HUES6 (cell line): ENCODE measurements around the gene ATP9A.

Source experiments
- H3K27ac ChIP-seq: 2 replicates; pipeline ENCODE4 v1.7.0; 2013; ENCODE audit warnings: low read depth, mild to moderate bottlenecking, low read length, inconsistent platforms
- H3K27me3 ChIP-seq: 2 replicates; pipeline ENCODE4 v1.6.1; 2013; ENCODE audit warnings: low read length; ENCODE audit not compliant: control insufficient read depth, insufficient read depth
- H3K36me3 ChIP-seq: 2 replicates; pipeline ENCODE4 v1.6.1; 2013; ENCODE audit warnings: low read length; ENCODE audit not compliant: control insufficient read depth, insufficient read depth
- H3K4me1 ChIP-seq: 2 replicates; pipeline ENCODE4 v1.6.1; 2013; ENCODE audit warnings: low read length; ENCODE audit not compliant: control insufficient read depth, insufficient read depth
- H3K4me3 ChIP-seq: 2 replicates; pipeline ENCODE4 v1.5.1; 2013; ENCODE audit warnings: low read depth, low read length
- H3K9ac ChIP-seq: one replicate; pipeline ENCODE4 v1.6.1; 2013; ENCODE audit warnings: mild to moderate bottlenecking, low read length
- H3K9me3 ChIP-seq: 2 replicates; pipeline ENCODE4 v1.6.1; 2013; ENCODE audit warnings: low read depth, low read length; ENCODE audit not compliant: control insufficient read depth, insufficient read depth

Gene ATP9A

DNA sequence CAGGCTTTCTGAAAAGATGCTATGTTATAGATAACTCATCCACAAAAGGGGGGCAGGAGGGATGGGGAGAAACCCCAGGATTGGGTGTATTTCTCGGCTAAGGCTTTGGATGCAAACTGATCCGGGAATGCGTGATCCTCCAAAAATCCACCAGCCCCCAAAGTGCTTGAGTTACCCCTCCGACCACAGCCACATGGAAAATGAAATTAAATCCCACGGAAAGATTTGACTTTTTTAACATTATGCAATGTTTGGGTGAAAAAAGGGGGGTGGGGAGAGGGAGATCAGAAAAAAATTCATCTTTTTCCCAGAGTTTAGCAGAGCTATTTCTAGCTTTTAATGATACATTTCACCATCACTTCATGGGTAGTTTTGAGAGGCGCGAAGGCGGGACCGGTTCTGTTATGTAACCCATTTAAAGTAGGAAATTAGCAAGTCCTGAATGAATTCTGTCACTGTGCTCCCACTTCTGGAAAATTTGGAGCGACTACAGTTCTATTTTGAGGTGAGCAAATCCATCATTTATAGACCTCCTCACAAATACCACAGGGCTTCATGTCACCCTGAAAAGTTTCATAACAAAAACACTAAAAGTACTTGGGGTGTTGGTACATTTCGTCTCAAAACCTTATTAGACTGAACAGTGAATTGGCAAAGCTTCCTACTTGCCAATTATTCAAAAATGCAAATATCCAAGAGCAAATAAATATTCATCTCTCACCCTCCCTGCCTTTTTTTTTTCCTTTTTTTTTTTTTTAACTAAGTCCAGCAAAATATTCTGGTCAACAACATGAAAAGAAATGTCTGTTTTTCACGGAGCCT is 173.7 kb downstream of the ATP9A start:
- H3K9me3 ChIP-seq, result no peaks in the 10 kb centered on the region
- H3K9ac ChIP-seq, result no peak overlapping the region
- H3K27me3 ChIP-seq, result no peaks in the 10 kb centered on the region
- peaks cover 13% of the 10 kb centered on the region for H3K4me1 ChIP-seq
- no peaks in the 10 kb centered on the region for H3K36me3 ChIP-seq
- no peak overlapping the region for H3K27ac ChIP-seq
- H3K4me3 ChIP-seq, result no peak overlapping the region

DNA sequence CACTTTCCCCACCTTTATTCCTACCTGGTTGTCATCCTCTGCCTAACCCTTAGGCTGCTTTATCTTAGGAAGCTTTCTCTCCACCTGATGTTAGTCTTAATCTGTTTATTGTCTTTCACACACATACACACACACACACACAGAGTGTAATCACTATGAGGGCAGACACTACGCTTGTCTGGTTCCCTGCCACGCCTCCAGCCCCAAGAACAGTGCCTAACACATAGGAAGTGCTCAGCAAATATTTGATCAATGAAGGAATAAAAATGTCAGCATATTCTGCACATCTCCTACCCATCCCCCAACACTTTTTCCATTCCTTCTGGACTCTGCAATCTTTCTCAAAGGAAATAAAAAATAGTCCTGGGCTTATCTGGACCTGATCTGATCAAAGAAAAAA is 174.6 kb downstream of the ATP9A start:
- H3K4me1 ChIP-seq, result peaks cover 11% of the 10 kb centered on the region
- no peaks in the 10 kb centered on the region for H3K9me3 ChIP-seq
- no peaks in the 10 kb centered on the region for H3K27me3 ChIP-seq
- H3K9ac ChIP-seq, result no peak overlapping the region
- H3K36me3 ChIP-seq, result no peaks in the 10 kb centered on the region
- H3K27ac ChIP-seq, result no peak overlapping the region
- H3K4me3 ChIP-seq, result no peak overlapping the region

DNA sequence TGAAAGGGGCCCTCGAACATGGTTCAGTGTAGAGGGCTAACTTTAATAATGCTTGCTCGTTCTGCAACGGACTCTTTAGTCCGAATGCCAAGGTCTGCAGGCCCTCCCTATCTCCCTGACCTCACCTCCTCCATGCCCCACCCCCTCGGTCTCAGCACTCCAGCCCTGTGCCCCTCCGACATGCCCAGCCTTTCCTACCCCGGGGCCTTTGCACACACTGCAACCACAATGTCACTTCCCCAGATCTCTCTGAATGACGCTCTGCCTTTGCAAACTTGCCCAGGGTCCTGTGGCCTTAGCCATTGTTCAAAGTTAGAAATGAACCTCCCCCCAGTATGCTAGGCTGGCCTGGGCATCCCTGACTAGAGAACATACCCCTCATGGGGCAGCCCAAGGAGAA is 175.6 kb downstream of the ATP9A start:
- H3K4me3 ChIP-seq, result no peak overlapping the region
- H3K27me3 ChIP-seq, result no peaks in the 10 kb centered on the region
- no peaks in the 10 kb centered on the region for H3K36me3 ChIP-seq
- H3K4me1 ChIP-seq, result peaks cover 6% of the 10 kb centered on the region; the same call in 1 of the 2 replicates
- H3K9me3 ChIP-seq, result no peaks in the 10 kb centered on the region
- no peak overlapping the region for H3K9ac ChIP-seq
- no peak overlapping the region for H3K27ac ChIP-seq

DNA sequence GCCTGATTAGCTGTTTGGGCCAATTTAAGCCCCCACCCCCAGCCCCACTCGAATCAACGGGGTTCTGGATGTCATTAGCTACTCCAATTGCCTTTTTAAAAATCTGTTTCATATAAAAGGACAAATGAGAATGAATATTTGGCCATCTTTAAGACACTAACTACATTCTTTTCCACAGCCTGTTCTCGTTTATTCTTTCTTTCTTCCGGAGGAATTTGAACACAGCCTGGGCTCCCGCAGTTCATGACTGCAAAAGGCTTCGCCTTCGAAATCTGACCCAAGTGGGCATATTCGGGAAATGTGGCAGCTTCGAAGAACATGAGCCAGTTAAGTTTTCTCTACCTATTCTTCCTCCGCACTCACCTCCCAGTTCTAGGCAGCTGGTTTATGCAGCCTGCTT is 176.3 kb downstream of the ATP9A start:
- Histone ChIP-seq H3K27me3 (no peaks in the 10 kb centered on the region), H3K9ac (no peak overlapping the region), H3K36me3 (no peaks in the 10 kb centered on the region), H3K27ac (no peak overlapping the region), H3K9me3 (no peaks in the 10 kb centered on the region), H3K4me3 (no peak overlapping the region), H3K4me1 (0 out of 2 replicates have a peak, but pooled peaks cover 3% of the 10 kb centered on the region)

DNA sequence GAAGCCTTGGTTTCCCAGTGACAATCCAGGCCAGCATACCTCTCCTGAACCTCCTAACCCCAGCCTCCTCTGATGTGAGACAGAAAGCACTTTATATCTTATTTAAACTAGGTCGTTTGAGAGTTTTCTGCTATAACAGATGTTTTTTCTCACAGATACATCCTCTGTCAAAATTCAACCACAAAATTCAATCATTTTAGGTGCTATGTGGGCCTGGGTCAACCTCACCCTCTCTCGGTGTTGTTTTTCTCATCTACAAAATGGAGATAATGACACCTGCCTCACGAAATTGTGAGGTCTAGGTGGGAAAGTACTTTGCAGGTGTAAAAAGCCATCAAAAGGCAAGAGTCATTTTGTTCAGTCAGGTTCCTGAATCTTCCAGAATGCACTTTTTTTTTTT is 179.4 kb downstream of the ATP9A start:
- no peaks in the 10 kb centered on the region for H3K27me3 ChIP-seq
- H3K4me1 ChIP-seq, result no peaks in the 10 kb centered on the region
- H3K9ac ChIP-seq, result no peak overlapping the region
- no peak overlapping the region for H3K4me3 ChIP-seq
- H3K9me3 ChIP-seq, result no peaks in the 10 kb centered on the region
- H3K36me3 ChIP-seq, result no peaks in the 10 kb centered on the region
- H3K27ac ChIP-seq, result no peak overlapping the region

DNA sequence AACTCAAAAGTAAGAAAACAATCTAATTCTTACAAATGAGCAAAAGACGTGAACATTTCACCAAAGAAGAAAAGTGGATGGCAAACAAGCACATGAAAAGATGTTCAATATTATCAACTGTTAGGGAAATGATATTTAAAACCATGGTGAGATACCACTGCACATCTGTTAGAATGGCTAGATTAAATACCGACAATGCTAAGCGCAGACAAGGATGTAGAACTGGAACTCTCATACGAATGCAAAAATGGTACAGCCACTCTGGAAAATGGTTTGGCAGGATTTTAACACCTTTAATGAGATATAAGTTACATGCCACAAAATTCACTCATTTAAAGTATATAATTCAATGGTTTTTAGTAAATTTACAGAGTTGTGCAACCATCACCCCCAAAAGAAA is 181.0 kb downstream of the ATP9A start:
- Histone ChIP-seq H3K36me3 (no peaks in the 10 kb centered on the region), H3K27me3 (no peaks in the 10 kb centered on the region), H3K9me3 (no peaks in the 10 kb centered on the region), H3K4me1 (no peaks in the 10 kb centered on the region), H3K9ac (no peak overlapping the region), H3K27ac (no peak overlapping the region), H3K4me3 (no peak overlapping the region)

DNA sequence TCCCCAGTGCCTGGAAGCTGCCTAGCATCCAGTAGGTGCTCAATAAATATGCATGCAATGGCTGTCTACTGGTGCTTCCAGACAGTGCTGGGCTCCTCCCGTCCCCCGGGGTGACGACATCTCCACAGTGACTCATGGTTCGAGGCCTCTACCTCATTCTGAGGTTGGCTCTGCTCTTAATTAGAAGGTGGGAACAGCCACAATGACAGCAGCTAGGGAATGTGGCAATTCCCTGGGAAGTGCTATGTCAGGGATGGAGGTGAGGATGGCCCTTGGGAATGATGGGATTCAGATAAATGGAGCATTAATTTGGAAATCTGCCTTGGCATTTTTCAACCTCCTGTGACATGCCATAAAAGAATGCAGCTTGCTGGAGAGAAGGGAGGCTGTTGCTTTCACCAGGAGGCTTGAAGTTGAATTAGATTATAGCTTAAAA is 182.2 kb downstream of the ATP9A start:
- Histone ChIP-seq H3K36me3 (no peaks in the 10 kb centered on the region), H3K27ac (no peak overlapping the region), H3K27me3 (no peaks in the 10 kb centered on the region), H3K4me3 (no peak overlapping the region), H3K9me3 (no peaks in the 10 kb centered on the region), H3K9ac (no peak overlapping the region), H3K4me1 (no peaks in the 10 kb centered on the region)

DNA sequence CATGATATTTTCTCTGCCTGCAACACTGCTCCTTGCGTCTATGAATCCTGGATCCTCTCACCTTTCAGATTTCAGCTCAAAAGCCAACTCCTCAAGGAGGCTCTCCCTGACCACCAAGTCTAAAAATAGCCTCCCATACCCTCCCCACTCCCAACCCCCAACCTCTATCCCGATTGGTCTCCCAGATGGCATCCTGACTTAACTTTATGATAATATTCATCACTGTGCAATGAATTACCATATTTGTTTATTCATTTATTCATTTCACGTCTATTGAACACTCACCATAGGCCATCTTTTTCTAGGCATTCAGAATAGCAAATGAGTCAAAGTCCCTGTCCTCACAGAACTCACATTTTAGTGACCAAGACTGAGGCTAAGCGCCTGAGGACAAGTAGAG is 183.0 kb downstream of the ATP9A start:
- Histone ChIP-seq H3K4me3 (no peak overlapping the region), H3K9ac (no peak overlapping the region), H3K4me1 (no peaks in the 10 kb centered on the region), H3K36me3 (no peaks in the 10 kb centered on the region), H3K9me3 (no peaks in the 10 kb centered on the region), H3K27me3 (no peaks in the 10 kb centered on the region), H3K27ac (no peak overlapping the region)

DNA sequence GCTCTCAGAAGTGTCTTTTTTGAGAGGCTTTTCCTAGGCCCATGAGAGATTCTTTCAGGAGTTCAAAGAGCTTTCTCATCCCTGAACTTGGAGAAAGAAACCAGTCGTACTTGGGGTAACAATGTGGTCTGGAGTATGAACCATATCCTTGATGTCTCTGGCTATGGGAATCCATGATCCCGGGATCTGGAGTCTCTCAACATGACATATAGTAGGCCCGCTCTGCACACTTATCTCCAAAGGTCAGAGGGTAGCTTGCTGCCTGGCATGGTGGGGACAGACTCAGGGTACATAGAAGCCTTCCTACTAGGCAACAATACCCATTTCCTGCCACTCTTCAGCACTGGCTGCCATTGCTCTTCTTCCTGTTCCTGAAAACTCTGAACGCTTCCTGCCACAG is 183.5 kb downstream of the ATP9A start:
- H3K9me3 ChIP-seq, result no peaks in the 10 kb centered on the region
- H3K4me3 ChIP-seq, result no peak overlapping the region
- H3K36me3 ChIP-seq, result no peaks in the 10 kb centered on the region
- H3K27ac ChIP-seq, result no peak overlapping the region
- no peaks in the 10 kb centered on the region for H3K4me1 ChIP-seq
- H3K27me3 ChIP-seq, result no peaks in the 10 kb centered on the region
- no peak overlapping the region for H3K9ac ChIP-seq

DNA sequence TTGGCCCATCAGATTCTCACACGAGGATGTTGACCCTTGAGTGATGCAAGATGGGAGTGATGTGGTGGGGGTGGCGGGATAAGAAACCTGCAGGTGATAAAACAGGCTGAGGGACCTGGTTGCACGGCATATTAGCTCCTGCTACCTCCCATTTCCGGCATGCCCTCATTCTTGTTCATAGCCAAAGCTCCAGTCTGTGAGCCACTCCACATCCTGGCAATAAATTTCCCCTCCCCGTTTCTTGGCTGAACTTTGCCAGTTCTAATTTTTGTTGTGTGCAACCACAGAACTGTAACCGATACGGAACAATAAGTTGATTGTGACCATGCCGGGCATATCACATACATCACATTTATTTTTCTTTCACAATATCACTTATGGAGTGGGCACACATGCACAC is 184.1 kb downstream of the ATP9A start:
- no peaks in the 10 kb centered on the region for H3K27me3 ChIP-seq
- H3K36me3 ChIP-seq, result no peaks in the 10 kb centered on the region
- H3K9ac ChIP-seq, result no peak overlapping the region
- H3K27ac ChIP-seq, result no peak overlapping the region
- H3K4me1 ChIP-seq, result peaks cover 1% of the 10 kb centered on the region; the same call in 1 of the 2 replicates
- no peaks in the 10 kb centered on the region for H3K9me3 ChIP-seq
- no peak overlapping the region for H3K4me3 ChIP-seq

DNA sequence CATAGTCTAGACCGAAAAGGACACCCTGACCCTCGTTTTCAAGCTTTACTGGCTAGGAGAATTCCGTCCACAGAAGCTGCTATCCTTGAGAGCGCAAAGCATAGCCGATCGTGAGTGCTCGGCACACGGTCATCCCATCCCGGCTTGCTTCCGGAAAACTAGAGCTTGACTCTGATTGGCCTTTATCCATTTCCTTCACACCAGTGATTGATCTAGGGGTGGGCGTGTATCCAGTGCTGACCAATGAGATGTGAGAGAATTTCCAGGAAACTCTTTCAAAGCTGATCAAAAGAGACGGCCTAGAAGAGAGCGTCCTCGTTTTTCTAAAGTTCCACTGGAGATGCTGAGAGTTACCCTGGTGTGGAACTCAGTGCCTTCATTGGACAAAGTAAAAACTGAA is 184.7 kb downstream of the ATP9A start:
- Histone ChIP-seq H3K9ac (no peak overlapping the region), H3K4me1 (peaks cover 5% of the 10 kb centered on the region; the same call in 1 of the 2 replicates), H3K36me3 (no peaks in the 10 kb centered on the region), H3K9me3 (no peaks in the 10 kb centered on the region), H3K27ac (no peak overlapping the region), H3K27me3 (no peaks in the 10 kb centered on the region), H3K4me3 (no peak overlapping the region)
